ENCODE measurements around the gene RNGTT.

The RNGTT gene

DNA sequence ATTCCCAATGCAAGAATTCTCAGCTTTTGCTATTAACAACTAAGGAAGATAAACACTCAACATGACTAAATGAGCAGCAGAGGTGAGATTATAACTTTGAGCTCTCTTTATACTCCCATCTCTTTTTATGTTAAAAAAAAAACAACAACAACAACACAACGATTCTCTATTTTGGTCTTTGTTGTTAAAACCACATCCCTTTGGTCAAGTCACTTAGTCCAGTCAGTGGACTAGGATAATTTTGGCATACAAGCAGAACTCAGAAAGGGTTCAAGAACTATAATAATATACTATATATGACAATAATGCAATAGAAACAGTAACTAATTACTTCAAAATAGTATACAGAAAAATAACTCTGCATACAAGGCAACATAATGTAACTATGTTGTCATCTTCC is 312.4 kb downstream of the RNGTT start:
- DNase-seq, result no peak

DNA sequence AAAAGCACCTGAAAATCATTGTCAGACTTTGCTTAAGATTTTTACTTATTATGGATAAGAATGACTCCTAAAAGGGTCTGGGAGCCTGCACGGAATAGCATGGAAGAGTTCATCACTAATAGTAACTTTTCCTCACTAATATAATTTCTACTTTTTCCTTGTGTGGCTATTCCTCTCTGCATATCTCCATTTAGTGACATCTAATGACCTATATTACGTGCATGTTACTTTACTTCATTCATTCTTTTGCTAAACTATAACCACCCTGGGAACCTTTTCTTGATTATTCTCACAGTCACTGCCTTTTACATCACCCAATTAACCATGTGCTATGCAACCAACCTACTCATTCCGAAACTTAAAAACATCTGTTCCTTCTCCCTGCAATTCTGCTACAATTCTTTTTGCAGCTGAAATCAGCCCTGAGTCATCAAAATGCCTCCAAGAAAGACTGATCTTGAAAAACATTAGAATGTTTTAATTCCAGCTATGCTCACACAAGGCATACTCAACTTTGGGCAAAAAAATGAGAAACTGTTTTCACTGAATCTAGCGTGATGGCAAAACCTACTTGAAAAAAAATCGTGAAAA is 313.3 kb downstream of the RNGTT start:
- DNase-seq, result no peak

GRCh38 chr6:88641178-88641903 is 322.1 kb downstream of the RNGTT start:
- DNase-seq, result no peak

- no peak for DNase-seq
Observed at GRCh38 chr6:88637761-88638545, 325.5 kb downstream of the RNGTT start.

- no peak for DNase-seq
Observed at GRCh38 chr6:88636871-88637270, 326.5 kb downstream of the RNGTT start.

GRCh38 chr6:88633782-88634181 is 329.6 kb downstream of the RNGTT start:
- no peak for DNase-seq

DNA sequence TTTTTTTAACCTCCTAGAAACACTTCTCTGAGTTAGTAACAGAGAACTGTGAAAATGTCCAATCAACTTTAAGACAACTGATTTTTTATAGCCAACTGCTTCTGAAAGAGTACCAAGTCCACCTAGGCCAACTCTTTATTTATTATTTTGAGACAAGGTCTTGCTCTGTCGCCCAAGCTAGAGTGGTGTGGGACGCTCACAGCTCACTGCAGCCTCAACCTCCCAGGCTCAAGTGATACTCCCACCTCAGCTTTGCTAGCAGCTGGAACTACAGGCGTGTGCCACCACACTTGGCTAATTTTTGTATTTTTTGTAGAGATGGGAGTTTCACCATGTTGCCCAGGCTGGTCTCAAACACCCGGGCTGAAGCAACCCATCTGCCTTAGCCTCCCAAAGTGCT is 331.6 kb downstream of the RNGTT start:
- DNase-seq, result no peak

DNA sequence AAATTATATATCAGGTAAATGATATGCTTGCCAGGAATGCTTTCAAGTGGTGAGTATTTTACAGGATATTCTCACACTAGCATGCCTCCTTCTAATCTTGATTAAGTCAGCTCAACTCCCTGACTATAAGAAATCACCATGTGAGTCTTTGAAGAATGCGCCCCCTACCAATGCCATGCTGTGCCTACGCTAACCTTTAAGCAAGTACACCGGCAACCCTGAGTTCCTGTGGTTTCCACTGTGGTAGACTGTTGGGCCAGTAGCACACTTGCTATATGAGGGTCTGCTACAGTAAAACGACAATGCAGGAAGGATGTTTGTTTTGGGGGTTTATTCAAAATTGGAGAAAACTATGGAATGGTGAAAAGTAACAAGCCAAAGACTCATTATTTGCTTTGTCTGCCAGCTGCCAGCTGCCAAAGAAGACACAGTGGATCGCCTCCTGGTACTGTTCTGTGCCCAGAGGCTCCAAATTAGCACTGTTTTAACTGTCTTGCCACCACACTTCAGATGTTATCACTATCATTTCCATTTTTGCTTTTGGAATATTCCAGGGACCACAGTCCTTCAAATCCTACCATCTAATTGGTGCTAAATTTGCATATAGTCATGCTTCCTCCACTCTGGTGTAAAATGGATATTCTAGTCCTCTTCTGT is 333.5 kb downstream of the RNGTT start:
- no peak for DNase-seq

GRCh38 chr6:88626460-88626859 is 337.0 kb downstream of the RNGTT start:
- DNase-seq, result no peak

- DNase-seq, result no peak
Observed at GRCh38 chr6:88623531-88623930, 339.9 kb downstream of the RNGTT start.

DNA sequence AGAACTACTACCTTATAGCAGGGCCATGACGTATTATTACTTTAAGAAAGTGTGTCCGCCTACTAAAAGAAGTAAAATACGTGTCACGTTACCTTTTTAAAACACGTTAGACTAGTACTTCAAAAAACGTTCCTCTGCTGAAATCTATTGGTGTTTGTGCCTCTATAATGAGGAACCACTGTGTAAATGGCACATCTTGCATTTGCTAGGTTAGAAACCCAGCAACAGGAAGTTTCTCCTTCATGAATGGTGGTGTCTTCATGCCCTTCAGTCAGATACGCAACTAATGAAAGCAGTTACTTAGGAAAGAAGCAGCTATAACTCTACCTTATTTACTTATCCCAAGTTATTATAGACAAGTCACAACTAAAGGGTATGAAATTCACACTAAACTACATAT is 343.5 kb downstream of the RNGTT start:
- no peak for DNase-seq

- DNase-seq, result no peak
Observed at GRCh38 chr6:88616380-88616779, 347.0 kb downstream of the RNGTT start.

GRCh38 chr6:88614316-88614877 is 349.0 kb downstream of the RNGTT start:
- DNase-seq, result no peak

GRCh38 chr6:88612631-88613030 is 350.8 kb downstream of the RNGTT start:
- no peak for DNase-seq

DNA sequence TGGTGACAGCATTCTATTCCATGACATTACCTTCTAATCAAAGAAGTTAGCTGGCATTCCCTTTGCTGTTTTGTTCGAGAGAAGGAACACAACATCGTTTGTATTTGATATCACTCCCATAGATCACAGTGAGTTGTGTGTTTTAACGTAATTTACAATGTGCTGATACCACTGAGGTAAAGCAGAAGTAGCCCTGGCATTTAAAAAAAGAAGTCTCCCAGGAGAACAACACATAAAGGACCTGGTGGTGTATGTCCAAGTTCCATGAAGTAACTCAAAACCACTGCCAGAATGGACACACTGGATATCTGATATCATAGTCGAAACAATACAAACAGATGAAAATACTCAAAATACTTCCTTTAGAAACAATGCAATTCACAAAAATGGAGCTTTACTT is 351.7 kb downstream of the RNGTT start:
- DNase-seq, result no peak

DNA sequence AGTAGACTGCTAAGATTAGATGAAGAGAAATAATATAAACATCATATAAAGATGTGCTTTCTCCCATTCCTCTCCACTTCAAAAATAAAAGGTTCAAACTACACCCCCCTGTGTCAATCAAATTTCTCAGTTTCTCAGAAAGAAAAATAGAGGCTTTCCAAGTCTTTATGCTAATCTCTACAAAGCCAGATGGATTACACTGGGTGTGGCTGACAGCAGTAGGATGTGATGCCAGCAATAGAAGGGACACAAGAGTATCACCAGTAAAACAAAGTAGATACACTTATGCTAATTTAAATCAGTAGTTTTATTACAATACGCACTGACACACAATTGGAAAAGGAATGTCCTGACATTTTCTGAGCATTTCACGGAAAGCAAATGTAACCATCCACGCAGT is 353.4 kb downstream of the RNGTT start:
- DNase-seq, result no peak

DNA sequence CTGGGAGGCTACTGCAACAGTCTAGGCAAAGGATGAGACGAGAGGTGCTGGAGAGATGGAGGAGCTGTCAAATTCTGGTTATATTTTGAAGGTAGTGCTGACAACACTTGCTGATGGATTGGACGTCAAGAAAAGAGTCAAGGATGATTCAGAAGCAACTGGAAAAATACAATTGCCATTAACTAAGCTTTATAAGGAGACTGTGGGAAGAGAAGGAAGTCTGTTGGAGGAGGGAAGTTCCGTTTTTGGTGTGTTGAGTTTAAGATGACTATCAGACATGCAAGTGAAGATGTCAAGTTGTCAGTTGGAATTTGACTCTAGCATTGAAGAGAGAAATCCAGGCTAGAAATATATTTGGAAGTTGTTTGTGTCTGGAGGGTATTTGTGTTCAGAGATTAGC is 358.1 kb downstream of the RNGTT start:
- no peak for DNase-seq

- DNase-seq, result no peak
Observed at GRCh38 chr6:88599571-88599970, 363.8 kb downstream of the RNGTT start.

DNA sequence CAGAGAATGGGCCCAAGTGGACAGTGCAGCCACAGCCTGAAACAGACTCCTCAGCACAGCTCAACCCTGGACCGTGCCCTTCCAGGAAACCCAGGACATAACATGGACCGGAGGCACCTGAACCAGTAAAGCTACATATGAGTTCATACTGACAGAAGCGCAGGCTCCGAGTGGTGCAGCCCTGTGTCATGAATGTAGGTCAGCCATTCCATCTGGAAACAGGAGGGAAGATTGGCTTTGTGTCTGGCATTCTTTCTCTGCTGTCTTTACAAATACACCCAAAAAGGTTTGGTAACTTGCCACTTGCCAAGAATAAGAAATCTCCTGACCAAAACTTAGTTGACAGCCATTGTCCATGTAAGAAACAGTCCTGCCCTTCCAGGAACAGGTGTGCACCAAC is 366.6 kb downstream of the RNGTT start:
- no peak for DNase-seq

DNA sequence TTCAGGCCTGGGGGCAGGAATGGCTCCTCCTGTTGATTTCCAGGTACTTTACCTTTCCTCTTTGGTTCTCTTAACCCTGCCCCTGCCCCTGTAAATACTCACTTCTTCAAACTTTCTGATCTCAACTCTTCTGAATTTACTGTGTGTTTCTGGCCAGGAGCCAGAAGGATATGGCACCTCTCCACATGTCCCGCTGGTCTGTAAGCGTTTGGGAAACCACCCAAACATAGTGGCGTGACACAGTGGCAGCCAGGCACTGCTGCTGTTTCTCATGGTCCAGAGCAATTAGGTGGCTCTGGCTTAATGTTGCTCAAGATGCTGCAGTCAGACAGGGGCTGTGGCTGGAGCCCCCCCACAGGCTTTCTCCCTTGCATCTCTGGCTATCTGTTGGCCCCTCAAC is 374.5 kb downstream of the RNGTT start:
- no peak for DNase-seq

- no peak for DNase-seq
Observed at GRCh38 chr6:88587150-88587520, 376.3 kb downstream of the RNGTT start.

DNA sequence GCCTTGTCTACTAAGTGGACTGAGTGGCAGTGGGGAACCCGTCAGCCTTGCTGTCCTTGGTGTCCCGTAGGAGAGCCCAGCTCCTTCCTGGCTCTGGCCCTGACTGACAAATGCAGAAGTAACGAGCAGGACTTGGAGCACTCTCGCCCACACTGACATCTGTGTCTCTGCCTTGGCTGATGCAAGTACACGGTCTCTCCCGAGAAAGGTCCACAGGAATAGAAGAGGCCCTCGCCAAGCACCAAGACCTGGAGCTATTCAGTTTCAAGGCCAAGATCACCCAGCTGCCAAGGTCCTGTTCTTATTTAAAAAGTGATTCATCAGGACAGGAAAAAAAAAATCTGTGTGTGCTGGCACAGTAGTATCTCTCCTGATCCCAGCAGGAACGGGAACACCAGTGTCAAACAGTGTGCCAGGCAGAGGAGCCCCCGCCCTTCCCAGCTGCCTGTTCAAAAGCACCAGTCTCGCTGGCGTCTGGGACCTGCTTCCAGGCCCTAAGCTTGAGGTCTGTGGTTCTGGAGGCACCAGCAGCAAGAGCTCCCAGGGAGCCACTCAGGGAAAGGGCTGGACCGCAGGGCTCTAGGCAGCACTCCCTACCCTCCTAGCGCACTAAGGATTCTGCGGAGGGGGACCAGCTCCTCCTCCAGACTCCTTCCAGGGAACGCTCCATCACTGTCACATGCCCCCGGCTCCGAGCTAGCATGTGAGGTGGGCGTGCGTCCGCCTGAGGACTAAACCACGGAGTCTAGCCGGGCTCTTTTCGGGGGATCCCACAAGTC is 376.9 kb downstream of the RNGTT start:
- no peak for DNase-seq
